K562 (cell line): ENCODE data around the gene CDCA4. TPM values are rescaled to one million over a fixed set of nuclear protein-coding genes. Genes with fewer than 3 reads are reported as not detected.

Experiments used
- BCL6 ChIP-seq: fragments of 250-450 bp; sonication (Bioruptor Pico); IDR thresholded peaks from 2 replicates; pipeline ENCODE4 v1.4.0; 2020
- CCAR2 ChIP-seq: fragments of 200-400 bp; formaldehyde crosslinking; IDR thresholded peaks from 2 replicates; pipeline ENCODE4 v1.6.1; 2017; ENCODE audit warnings: mild to moderate bottlenecking, low read depth, low read length
- CHD2 ChIP-seq: IDR thresholded peaks from 2 replicates; pipeline ENCODE4 v1.6.1; 2011; ENCODE audit warnings: low read depth, low read length
- FIP1L1 ChIP-seq: fragments of 200-400 bp; formaldehyde crosslinking; IDR thresholded peaks from 2 replicates; pipeline ENCODE4 v1.6.1; 2018; ENCODE audit warnings: mild to moderate bottlenecking, low read depth, low read length; ENCODE audit not compliant: poor library complexity, severe bottlenecking
- HMG20A ChIP-seq: fragments of 450-650 bp; formaldehyde crosslinking; conservative IDR thresholded peaks from 2 replicates; pipeline ENCODE4 v1.4.0; 2020; ENCODE audit warnings: mild to moderate bottlenecking, mixed read lengths
- MYBL2 ChIP-seq, 2 experiments: fragments of 450-650 bp in 1 of 2; sonication (generic) in 1 of 2; formaldehyde crosslinking in 1 of 2; IDR thresholded peaks; 2 replicates each; pipeline versions ENCODE4 v1.6.1 to v1.8.1; 2017 to 2022; ENCODE audit warnings: borderline replicate concordance in 1 of 2, inconsistent platforms in 1 of 2, low read depth in 1 of 2, mild to moderate bottlenecking in 1 of 2, missing genetic modification reagents in 1 of 2, moderate library complexity in 1 of 2
- NFIC ChIP-seq: fragments of 450-650 bp; IDR thresholded peaks from 2 replicates; pipeline ENCODE4 v1.6.1; 2017; ENCODE audit warnings: mild to moderate bottlenecking, inconsistent platforms
- RHOXF2B ChIP-seq: fragments of 250-450 bp; sonication (Bioruptor Pico); conservative IDR thresholded peaks from 2 replicates; pipeline ENCODE4 v1.5.1; 2021
- RNF2 ChIP-seq: sonication (generic); IDR thresholded peaks from 2 replicates; pipeline ENCODE4 v1.6.1; 2016
- SAFB ChIP-seq: fragments of 200-400 bp; formaldehyde crosslinking; IDR thresholded peaks from 2 replicates; pipeline ENCODE4 v1.6.1; 2017; ENCODE audit warnings: low read depth, low read length, borderline replicate concordance
- SMARCB1 ChIP-seq: IDR thresholded peaks from 2 replicates; pipeline ENCODE4 v1.6.1; 2011; ENCODE audit warnings: improper control_type of control experiment, low read depth; ENCODE audit not compliant: insufficient read length
- SRF ChIP-seq, 2 experiments: fragments of 250-450, 450-650 bp in 1 of 2; sonication (Bioruptor Pico) in 1 of 2; sonication (generic) in 1 of 2; formaldehyde crosslinking; IDR thresholded peaks; 2 replicates each; pipeline versions ENCODE4 v1.5.0 to v1.5.1; 2020 to 2022; ENCODE audit warnings: mild to moderate bottlenecking in 1 of 2, missing genetic modification reagents in 1 of 2
- ZNF140 ChIP-seq: fragments of 250-450 bp; sonication (Bioruptor Pico); IDR thresholded peaks from 2 replicates; pipeline ENCODE4 v1.8.0; 2021; ENCODE audit warnings: moderate library complexity, mild to moderate bottlenecking, inconsistent platforms
- ZNF274 ChIP-seq: IDR thresholded peaks from 2 replicates; pipeline ENCODE4 v1.6.1; 2011; ENCODE audit warnings: low read depth, mild to moderate bottlenecking, low read length, moderate library complexity, borderline replicate concordance
- ZNF436 ChIP-seq: fragments of 250-450, 450-650 bp; sonication (Bioruptor Pico); formaldehyde crosslinking; IDR thresholded peaks from 2 replicates; pipeline ENCODE4 v1.7.0; 2020; ENCODE audit warnings: mild to moderate bottlenecking
- polyA plus RNA-seq, 8 experiments: library from polyadenylated mRNA; depleted of rRNA in 4 of 8; stranded (reverse) in 5 of 8; unstranded in 3 of 8; fragments of >200 nt; fragmentation: Nextera tagmentation in 2 of 8; fragmentation: Illumina TruSeq in 1 of 8; extraction: Ambion mirVana in 2 of 8; extraction: Trizol in 1 of 8; gene quantifications; 2 replicates each; pipeline versions ENCODE4 v1.2.1 to v1.2.3, GENCODE V29; 2011 to 2014; ENCODE audit warnings: inconsistent platforms in 1 of 8, missing spikeins in 1 of 8
- total RNA-seq, 7 experiments: library from RNA; depleted of rRNA in 6 of 7; stranded (reverse); fragments of >200 nt in 6 of 7; fragmentation: Illumina TruSeq in 2 of 7; extraction: Trizol in 2 of 7; gene quantifications; 2 replicates each; pipeline versions ENCODE4 v1.2.1 to v1.2.3, GENCODE V29; 2011 to 2021; ENCODE audit warnings: low replicate concordance in 1 of 7
- TF ChIP-seq, protein P1 (sequence below): fragments of 450-650 bp; IDR thresholded peaks from 2 replicates; pipeline ENCODE4 v1.6.1; 2016
- TF ChIP-seq, protein P2 (sequence below): sonication (generic); formaldehyde crosslinking; IDR thresholded peaks from 2 replicates; pipeline ENCODE4 v1.8.0; 2022; ENCODE audit warnings: mild to moderate bottlenecking, low read depth, missing genetic modification reagents
- TF ChIP-seq, protein P3 (sequence below): sonication (generic); formaldehyde crosslinking; IDR thresholded peaks from 2 replicates; pipeline ENCODE4 v1.8.0; 2022; ENCODE audit warnings: mild to moderate bottlenecking, missing genetic modification reagents
- TF ChIP-seq, protein P4 (sequence below): fragments of 450-650 bp; IDR thresholded peaks from 2 replicates; pipeline ENCODE4 v1.6.1; 2017; ENCODE audit warnings: antibody characterized with exemption

Gene CDCA4
- total and polyA plus RNA-seq, 9 of the 15 experiments (the other 6 are each of a cell fraction or from before 2014, with no cell fraction given), result 6.6 to 44.2 (median 23.0) TPM

DNA sequence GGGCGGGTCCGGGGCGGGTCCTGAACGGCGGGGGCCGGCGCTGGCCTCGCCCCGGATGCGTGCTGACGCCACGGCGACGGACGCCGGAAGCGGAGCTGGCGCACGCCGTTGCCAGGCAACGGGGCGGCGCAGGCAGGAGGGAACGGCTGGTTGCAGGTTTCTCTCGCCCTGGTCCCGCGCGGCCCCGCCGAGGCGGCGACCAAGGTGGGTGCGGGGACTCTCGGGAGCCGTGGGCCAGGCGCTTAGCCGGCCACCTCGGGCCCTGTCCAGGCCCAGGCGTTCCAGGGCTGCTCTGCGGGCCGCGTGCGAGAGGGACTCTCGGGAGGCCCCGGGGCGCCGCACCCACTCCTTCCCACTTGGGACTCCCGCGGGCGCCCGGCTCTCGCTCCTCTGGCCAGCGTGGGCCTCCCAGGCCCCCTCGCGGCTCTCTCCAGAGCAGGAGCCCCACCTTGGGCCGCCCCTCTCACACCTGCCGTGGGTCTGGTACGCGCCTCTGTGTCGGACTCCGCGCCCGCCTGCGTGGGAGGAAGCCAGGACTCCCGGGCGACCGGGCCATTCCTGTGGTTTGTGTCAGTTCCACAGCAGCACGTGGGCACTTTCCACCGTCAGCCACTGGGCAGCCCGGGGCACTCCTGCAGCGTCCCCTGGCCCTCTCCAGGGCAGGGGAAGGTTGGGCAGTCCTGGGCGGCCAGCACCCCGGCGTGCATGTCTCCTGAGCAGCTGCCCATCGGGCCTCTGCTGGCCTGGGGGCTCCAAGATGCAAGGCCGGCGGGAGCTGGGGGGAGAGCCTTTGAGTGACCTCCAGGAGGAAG, 35.0 kb downstream of the CDCA4 start, which contains the start of gene CLBA1 (continued):
- no peak for TF ChIP-seq MYBL2 (IDR thresholded peaks at IDR 0.05; ENCODE audit: low read depth)
- TF ChIP-seq MYBL2 (CRISPR knock-in tag; IDR thresholded peaks at IDR 0.05; ENCODE audit: borderline replicate concordance), result no peak
- TF ChIP-seq RNF2, result no peak
- TF ChIP-seq SMARCB1, result no peak
- TF ChIP-seq ZNF436 (CRISPR knock-in tag), result no peak
- TF ChIP-seq FIP1L1, result peak; percentile 60
- no peak for TF ChIP-seq BCL6
- no peak for TF ChIP-seq CCAR2
- TF ChIP-seq, protein P1, sequence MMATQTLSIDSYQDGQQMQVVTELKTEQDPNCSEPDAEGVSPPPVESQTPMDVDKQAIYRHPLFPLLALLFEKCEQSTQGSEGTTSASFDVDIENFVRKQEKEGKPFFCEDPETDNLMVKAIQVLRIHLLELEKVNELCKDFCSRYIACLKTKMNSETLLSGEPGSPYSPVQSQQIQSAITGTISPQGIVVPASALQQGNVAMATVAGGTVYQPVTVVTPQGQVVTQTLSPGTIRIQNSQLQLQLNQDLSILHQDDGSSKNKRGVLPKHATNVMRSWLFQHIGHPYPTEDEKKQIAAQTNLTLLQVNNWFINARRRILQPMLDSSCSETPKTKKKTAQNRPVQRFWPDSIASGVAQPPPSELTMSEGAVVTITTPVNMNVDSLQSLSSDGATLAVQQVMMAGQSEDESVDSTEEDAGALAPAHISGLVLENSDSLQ, result no peak
- TF ChIP-seq, protein P2, sequence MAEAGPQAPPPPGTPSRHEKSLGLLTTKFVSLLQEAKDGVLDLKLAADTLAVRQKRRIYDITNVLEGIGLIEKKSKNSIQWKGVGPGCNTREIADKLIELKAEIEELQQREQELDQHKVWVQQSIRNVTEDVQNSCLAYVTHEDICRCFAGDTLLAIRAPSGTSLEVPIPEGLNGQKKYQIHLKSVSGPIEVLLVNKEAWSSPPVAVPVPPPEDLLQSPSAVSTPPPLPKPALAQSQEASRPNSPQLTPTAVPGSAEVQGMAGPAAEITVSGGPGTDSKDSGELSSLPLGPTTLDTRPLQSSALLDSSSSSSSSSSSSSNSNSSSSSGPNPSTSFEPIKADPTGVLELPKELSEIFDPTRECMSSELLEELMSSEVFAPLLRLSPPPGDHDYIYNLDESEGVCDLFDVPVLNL (CRISPR knock-in tag), result no peak
- TF ChIP-seq NFIC, result no peak
- no peak for TF ChIP-seq ZNF140 (CRISPR knock-in tag)
- TF ChIP-seq ZNF274, result no peak
- peak; percentile 81 for TF ChIP-seq SAFB
- 0 out of 2 replicates have a peak, but pooled peaks have one; percentile 12 for TF ChIP-seq CHD2
- TF ChIP-seq RHOXF2B (CRISPR knock-in tag), result no peak
- TF ChIP-seq HMG20A, result no peak
- TF ChIP-seq, protein P3, sequence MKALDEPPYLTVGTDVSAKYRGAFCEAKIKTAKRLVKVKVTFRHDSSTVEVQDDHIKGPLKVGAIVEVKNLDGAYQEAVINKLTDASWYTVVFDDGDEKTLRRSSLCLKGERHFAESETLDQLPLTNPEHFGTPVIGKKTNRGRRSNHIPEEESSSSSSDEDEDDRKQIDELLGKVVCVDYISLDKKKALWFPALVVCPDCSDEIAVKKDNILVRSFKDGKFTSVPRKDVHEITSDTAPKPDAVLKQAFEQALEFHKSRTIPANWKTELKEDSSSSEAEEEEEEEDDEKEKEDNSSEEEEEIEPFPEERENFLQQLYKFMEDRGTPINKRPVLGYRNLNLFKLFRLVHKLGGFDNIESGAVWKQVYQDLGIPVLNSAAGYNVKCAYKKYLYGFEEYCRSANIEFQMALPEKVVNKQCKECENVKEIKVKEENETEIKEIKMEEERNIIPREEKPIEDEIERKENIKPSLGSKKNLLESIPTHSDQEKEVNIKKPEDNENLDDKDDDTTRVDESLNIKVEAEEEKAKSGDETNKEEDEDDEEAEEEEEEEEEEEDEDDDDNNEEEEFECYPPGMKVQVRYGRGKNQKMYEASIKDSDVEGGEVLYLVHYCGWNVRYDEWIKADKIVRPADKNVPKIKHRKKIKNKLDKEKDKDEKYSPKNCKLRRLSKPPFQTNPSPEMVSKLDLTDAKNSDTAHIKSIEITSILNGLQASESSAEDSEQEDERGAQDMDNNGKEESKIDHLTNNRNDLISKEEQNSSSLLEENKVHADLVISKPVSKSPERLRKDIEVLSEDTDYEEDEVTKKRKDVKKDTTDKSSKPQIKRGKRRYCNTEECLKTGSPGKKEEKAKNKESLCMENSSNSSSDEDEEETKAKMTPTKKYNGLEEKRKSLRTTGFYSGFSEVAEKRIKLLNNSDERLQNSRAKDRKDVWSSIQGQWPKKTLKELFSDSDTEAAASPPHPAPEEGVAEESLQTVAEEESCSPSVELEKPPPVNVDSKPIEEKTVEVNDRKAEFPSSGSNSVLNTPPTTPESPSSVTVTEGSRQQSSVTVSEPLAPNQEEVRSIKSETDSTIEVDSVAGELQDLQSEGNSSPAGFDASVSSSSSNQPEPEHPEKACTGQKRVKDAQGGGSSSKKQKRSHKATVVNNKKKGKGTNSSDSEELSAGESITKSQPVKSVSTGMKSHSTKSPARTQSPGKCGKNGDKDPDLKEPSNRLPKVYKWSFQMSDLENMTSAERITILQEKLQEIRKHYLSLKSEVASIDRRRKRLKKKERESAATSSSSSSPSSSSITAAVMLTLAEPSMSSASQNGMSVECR, result peak; percentile 83
- no peak for TF ChIP-seq SRF (CRISPR knock-in tag; IDR thresholded peaks at IDR 0.05)
- TF ChIP-seq, protein P4, sequence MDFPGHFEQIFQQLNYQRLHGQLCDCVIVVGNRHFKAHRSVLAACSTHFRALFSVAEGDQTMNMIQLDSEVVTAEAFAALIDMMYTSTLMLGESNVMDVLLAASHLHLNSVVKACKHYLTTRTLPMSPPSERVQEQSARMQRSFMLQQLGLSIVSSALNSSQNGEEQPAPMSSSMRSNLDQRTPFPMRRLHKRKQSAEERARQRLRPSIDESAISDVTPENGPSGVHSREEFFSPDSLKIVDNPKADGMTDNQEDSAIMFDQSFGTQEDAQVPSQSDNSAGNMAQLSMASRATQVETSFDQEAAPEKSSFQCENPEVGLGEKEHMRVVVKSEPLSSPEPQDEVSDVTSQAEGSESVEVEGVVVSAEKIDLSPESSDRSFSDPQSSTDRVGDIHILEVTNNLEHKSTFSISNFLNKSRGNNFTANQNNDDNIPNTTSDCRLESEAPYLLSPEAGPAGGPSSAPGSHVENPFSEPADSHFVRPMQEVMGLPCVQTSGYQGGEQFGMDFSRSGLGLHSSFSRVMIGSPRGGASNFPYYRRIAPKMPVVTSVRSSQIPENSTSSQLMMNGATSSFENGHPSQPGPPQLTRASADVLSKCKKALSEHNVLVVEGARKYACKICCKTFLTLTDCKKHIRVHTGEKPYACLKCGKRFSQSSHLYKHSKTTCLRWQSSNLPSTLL, result no peak
